ENCODE data around the gene RAB3GAP1. TPM values are rescaled to one million over a fixed set of nuclear protein-coding genes. Genes with fewer than 3 reads are reported as not detected.

RAB3GAP1 gene
- total RNA-seq: 26.6 and 30.8 TPM in 2 replicates

GRCh38 chr2:135052042-135052876, at the start of gene RAB3GAP1:
Gene RAB3GAP1, plus strand, starts transcription at chr2:135052292. Its CDS starts 16 bp downstream, at chr2:135052308.
- H3K4me3 Mint-ChIP-seq (ENCODE audit: low read depth): peak within 1 kb of the TSS; percentile 96
- peak; percentile 91 for DNase-seq (ENCODE audit: low spot score)
- H3K27me3 Mint-ChIP-seq (ENCODE audit: low read depth): no peaks in the 10 kb centered on the region
- peak within 1 kb of the TSS; percentile 100 for H3K27ac Mint-ChIP-seq
- peaks cover 30% of the 10 kb centered on the region for H3K36me3 Mint-ChIP-seq (ENCODE audit: low read depth)
- H3K9me3 Mint-ChIP-seq: no peaks in the 10 kb centered on the region
- intact Hi-C loops (cut with micrococcal nuclease): loop anchor here (1.0 to 10.0 kb wide), 13 partner anchors 45 to 1331 kb away; partner anchors contain the start of genes CCNT2, CXCR4, MCM6 and UBXN4
- H3K4me1 Mint-ChIP-seq (ENCODE audit: low read depth): peaks cover 47% of the 10 kb centered on the region

DNA sequence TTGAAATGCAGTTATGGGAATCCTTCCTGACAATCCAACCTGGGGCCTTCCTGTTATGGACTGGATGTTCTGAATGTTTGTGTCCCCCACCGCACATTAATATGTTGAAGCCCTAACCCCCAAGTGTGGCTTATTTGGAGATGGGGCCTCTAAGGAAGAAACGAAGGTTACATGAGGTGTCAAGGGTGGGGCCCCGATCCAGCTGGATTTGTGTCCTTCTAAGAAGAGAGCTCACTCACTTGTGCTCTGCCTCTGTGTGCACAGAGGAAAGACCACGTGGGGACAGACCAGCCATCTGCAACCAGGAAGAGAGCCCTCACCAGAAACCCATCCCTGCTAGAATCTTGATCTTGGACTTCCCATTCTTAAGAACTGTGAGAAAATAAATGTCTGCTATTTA, 49.3 kb upstream of the RAB3GAP1 start:
- Mint-ChIP-seq H3K36me3 (ENCODE audit: low read depth) (no peaks in the 10 kb centered on the region), H3K9me3 (no peaks in the 10 kb centered on the region), H3K4me3 (ENCODE audit: low read depth) (no peak overlapping the region), H3K27me3 (ENCODE audit: low read depth) (peaks cover 33% of the 10 kb centered on the region), H3K4me1 (ENCODE audit: low read depth) (peaks cover 4% of the 10 kb centered on the region), H3K27ac (no peak overlapping the region)
- no peak for DNase-seq (ENCODE audit: low spot score)
- intact Hi-C loops (cut with micrococcal nuclease): loop anchor here (5.0 to 10.0 kb wide), 3 partner anchors 252 to 794 kb away; no protein-coding TSS in a partner anchor

GRCh38 chr2:135004005-135004746, 47.9 kb upstream of the RAB3GAP1 start:
- Mint-ChIP-seq H3K27me3 (ENCODE audit: low read depth) (peaks cover 28% of the 10 kb centered on the region), H3K27ac (no peak overlapping the region), H3K4me3 (ENCODE audit: low read depth) (no peak overlapping the region), H3K4me1 (ENCODE audit: low read depth) (peaks cover 4% of the 10 kb centered on the region), H3K9me3 (no peaks in the 10 kb centered on the region), H3K36me3 (ENCODE audit: low read depth) (no peaks in the 10 kb centered on the region)
- peak; percentile 57 for DNase-seq (ENCODE audit: low spot score)
- intact Hi-C loops (cut with micrococcal nuclease): loop anchor here (1.0 to 10.0 kb wide), 5 partner anchors 251 to 793 kb away; partner anchors contain the start of genes R3HDM1 and ZRANB3

GRCh38 chr2:135005753-135006152, 46.3 kb upstream of the RAB3GAP1 start:
- intact Hi-C loops (cut with micrococcal nuclease): loop anchor here (2.0 to 10.0 kb wide), 4 partner anchors 47 to 525 kb away; partner anchors contain the start of genes R3HDM1, RAB3GAP1 and ZRANB3
- H3K27me3 Mint-ChIP-seq (ENCODE audit: low read depth): peaks cover 21% of the 10 kb centered on the region

GRCh38 chr2:135009339-135009738, 42.8 kb upstream of the RAB3GAP1 start:
- H3K9me3 Mint-ChIP-seq: no peaks in the 10 kb centered on the region
- H3K27me3 Mint-ChIP-seq (ENCODE audit: low read depth): peaks cover 23% of the 10 kb centered on the region
- H3K36me3 Mint-ChIP-seq (ENCODE audit: low read depth): no peaks in the 10 kb centered on the region
- intact Hi-C loops (cut with micrococcal nuclease): loop anchor here (5.0 to 10.0 kb wide), 3 partner anchors 43 to 465 kb away; partner anchors contain the start of gene RAB3GAP1
- peaks cover 7% of the 10 kb centered on the region for H3K4me1 Mint-ChIP-seq (ENCODE audit: low read depth)
- H3K27ac Mint-ChIP-seq: no peak overlapping the region
- no peak for DNase-seq (ENCODE audit: low spot score)
- no peak overlapping the region for H3K4me3 Mint-ChIP-seq (ENCODE audit: low read depth)

More at GRCh38 chr2:135005753-135006152, 46.3 kb upstream of the RAB3GAP1 start:
- H3K4me1 Mint-ChIP-seq (ENCODE audit: low read depth): peaks cover 9% of the 10 kb centered on the region
- no peak for DNase-seq (ENCODE audit: low spot score)
- no peaks in the 10 kb centered on the region for H3K9me3 Mint-ChIP-seq
- no peak overlapping the region for H3K4me3 Mint-ChIP-seq (ENCODE audit: low read depth)
- no peaks in the 10 kb centered on the region for H3K36me3 Mint-ChIP-seq (ENCODE audit: low read depth)
- no peak overlapping the region for H3K27ac Mint-ChIP-seq

GRCh38 chr2:135010200-135010942, 41.7 kb upstream of the RAB3GAP1 start:
- Mint-ChIP-seq H3K9me3 (no peaks in the 10 kb centered on the region), H3K4me1 (ENCODE audit: low read depth) (peaks cover 5% of the 10 kb centered on the region), H3K36me3 (ENCODE audit: low read depth) (no peaks in the 10 kb centered on the region), H3K27me3 (ENCODE audit: low read depth) (peaks cover 21% of the 10 kb centered on the region), H3K4me3 (ENCODE audit: low read depth) (no peak overlapping the region), H3K27ac (no peak overlapping the region)
- DNase-seq (ENCODE audit: low spot score): no peak
- intact Hi-C loops (cut with micrococcal nuclease): no loop called here

- Mint-ChIP-seq H3K4me3 (ENCODE audit: low read depth) (no peak overlapping the region), H3K36me3 (ENCODE audit: low read depth) (no peaks in the 10 kb centered on the region), H3K4me1 (ENCODE audit: low read depth) (peaks cover 5% of the 10 kb centered on the region), H3K9me3 (peaks cover 7% of the 10 kb centered on the region), H3K27me3 (ENCODE audit: low read depth) (peaks cover 11% of the 10 kb centered on the region), H3K27ac (no peak overlapping the region)
- no peak for DNase-seq (ENCODE audit: low spot score)
- intact Hi-C loops (cut with micrococcal nuclease): no loop called here
These were observed 40.5 kb upstream of the RAB3GAP1 start for GRCh38 chr2:135011633-135012032.

- Mint-ChIP-seq H3K4me3 (ENCODE audit: low read depth) (no peak overlapping the region), H3K27ac (no peak overlapping the region), H3K36me3 (ENCODE audit: low read depth) (no peaks in the 10 kb centered on the region), H3K27me3 (ENCODE audit: low read depth) (no peaks in the 10 kb centered on the region), H3K4me1 (ENCODE audit: low read depth) (peaks cover 19% of the 10 kb centered on the region), H3K9me3 (peaks cover 15% of the 10 kb centered on the region)
- intact Hi-C loops (cut with micrococcal nuclease): no loop called here
- no peak for DNase-seq (ENCODE audit: low spot score)
These were observed 30.5 kb upstream of the RAB3GAP1 start for GRCh38 chr2:135021618-135022017.

DNA sequence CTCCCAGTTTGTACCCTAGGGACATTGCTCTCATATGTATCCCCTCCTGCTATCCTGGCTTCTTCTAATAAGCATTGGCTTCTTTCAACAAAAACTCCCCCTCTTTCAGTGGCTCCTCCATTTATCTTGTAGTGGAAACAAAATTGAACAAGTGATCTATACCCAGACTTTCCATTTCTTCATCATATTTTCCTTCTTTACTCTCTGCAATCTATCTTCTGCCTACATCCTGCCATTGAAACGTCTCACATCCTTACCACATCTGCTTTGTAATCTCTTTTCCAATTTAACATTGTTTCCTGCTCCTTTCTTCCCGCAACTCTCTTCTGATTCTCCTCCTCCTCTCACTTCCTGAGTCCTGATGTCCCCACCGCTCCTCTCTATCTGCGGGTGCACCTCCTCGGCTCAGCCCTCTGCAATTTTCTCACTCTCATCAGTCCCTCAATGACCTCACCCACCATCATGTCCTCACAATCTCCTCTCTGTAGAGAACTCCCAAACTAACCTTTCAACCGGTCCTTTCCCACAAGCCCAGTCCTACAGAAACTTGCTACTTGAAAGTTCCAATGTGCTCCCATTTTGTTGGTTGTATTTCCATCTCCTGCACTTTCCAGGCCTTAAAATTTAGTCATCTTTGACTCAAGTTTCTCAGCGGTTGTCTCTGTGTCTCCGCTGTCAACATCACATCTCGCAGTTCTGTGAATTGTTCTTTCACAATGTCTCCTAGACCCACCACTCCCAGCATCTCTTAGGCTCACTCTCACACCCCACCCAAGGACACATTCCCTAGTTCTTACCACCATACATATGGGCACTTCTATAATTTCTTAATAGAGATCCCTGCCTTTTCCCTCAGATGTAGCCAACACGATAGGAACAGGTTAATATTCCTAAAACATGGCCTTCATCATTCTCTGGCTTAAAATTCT, 28.9 kb upstream of the RAB3GAP1 start:
- no peak overlapping the region for H3K4me3 Mint-ChIP-seq (ENCODE audit: low read depth)
- H3K27ac Mint-ChIP-seq: no peak overlapping the region
- no peaks in the 10 kb centered on the region for H3K36me3 Mint-ChIP-seq (ENCODE audit: low read depth)
- DNase-seq (ENCODE audit: low spot score): no peak
- peaks cover 2% of the 10 kb centered on the region for H3K27me3 Mint-ChIP-seq (ENCODE audit: low read depth)
- H3K4me1 Mint-ChIP-seq (ENCODE audit: low read depth): peaks cover 19% of the 10 kb centered on the region
- intact Hi-C loops (cut with micrococcal nuclease): no loop called here
- peaks cover 11% of the 10 kb centered on the region for H3K9me3 Mint-ChIP-seq

- intact Hi-C loops (cut with micrococcal nuclease): no loop called here
- no peak overlapping the region for H3K4me3 Mint-ChIP-seq (ENCODE audit: low read depth)
- H3K27me3 Mint-ChIP-seq (ENCODE audit: low read depth): peaks cover 2% of the 10 kb centered on the region
- H3K27ac Mint-ChIP-seq: no peak overlapping the region
- H3K36me3 Mint-ChIP-seq (ENCODE audit: low read depth): no peaks in the 10 kb centered on the region
- no peak for DNase-seq (ENCODE audit: low spot score)
- peaks cover 19% of the 10 kb centered on the region for H3K4me1 Mint-ChIP-seq (ENCODE audit: low read depth)
- peaks cover 11% of the 10 kb centered on the region for H3K9me3 Mint-ChIP-seq
These were observed 28.1 kb upstream of the RAB3GAP1 start for GRCh38 chr2:135023886-135024485.

- Mint-ChIP-seq H3K4me3 (ENCODE audit: low read depth) (no peak overlapping the region), H3K27me3 (ENCODE audit: low read depth) (peaks cover 2% of the 10 kb centered on the region), H3K9me3 (no peaks in the 10 kb centered on the region), H3K4me1 (ENCODE audit: low read depth) (no peaks in the 10 kb centered on the region), H3K36me3 (ENCODE audit: low read depth) (no peaks in the 10 kb centered on the region), H3K27ac (no peak overlapping the region)
- intact Hi-C loops (cut with micrococcal nuclease): no loop called here
- no peak for DNase-seq (ENCODE audit: low spot score)
These were observed 22.5 kb upstream of the RAB3GAP1 start for GRCh38 chr2:135029481-135030134.
